ENCODE data around the gene SLC10A3. TPM values are rescaled to one million over a fixed set of nuclear protein-coding genes. Genes with fewer than 3 reads are reported as not detected.

SLC10A3 gene
- total and polyA plus RNA-seq, 2 donors from 2014 or later, result 19.0 to 27.3 TPM

- Histone ChIP-seq H3K4me3 (ENCODE audit: low read length in 3 of 3) (no peak overlapping the region), H3K4me1 (ENCODE audit: control insufficient read depth in 2 of 3, insufficient read depth in 2 of 3, low read depth in 1 of 3, low read length in 3 of 3) (peaks cover 2 to 10% (median 3%) of the 10 kb centered on the region in 3 donors), H3K9ac (ENCODE audit: low read length in 3 of 3) (no peak overlapping the region), H3K9me3 (ENCODE audit: control insufficient read depth in 2 of 3, insufficient read depth in 1 of 3, low read length in 3 of 3) (no peaks in the 10 kb centered on the region), H3K27ac (ENCODE audit: low read depth in 2 of 2, low read length in 2 of 2) (no peak overlapping the region), H3K36me3 (ENCODE audit: control insufficient read depth in 2 of 3, insufficient read depth in 3 of 3, low read length in 3 of 3) (peaks cover 0 to 3% (median 0%) of the 10 kb centered on the region in 3 donors), H3K27me3 (ENCODE audit: control insufficient read depth, insufficient read depth, low read length) (no peaks in the 10 kb centered on the region)
- FAIRE-seq (no peak), DNase-seq (no peak)
- intact Hi-C loops (cut with DNase I), result no loop called here
- TF ChIP-seq CTCF (IDR thresholded peaks at IDR 0.05; ENCODE audit: borderline replicate concordance, extremely low read depth, insufficient read depth), result no peak
Observed at GRCh38 chrX:154513716-154514115, 23.3 kb upstream of the SLC10A3 start.

GRCh38 chrX:154512879-154513553 is 22.6 kb upstream of the SLC10A3 start:
- peaks cover 2 to 8% (median 3%) of the 10 kb centered on the region in 3 donors for H3K4me1 ChIP-seq (ENCODE audit: control insufficient read depth in 2 of 3, insufficient read depth in 2 of 3, low read depth in 1 of 3, low read length in 3 of 3)
- FAIRE-seq, result no peak
- no peaks in the 10 kb centered on the region for H3K27me3 ChIP-seq (ENCODE audit: control insufficient read depth, insufficient read depth, low read length)
- H3K9me3 ChIP-seq (ENCODE audit: control insufficient read depth in 2 of 3, insufficient read depth in 1 of 3, low read length in 3 of 3), result no peaks in the 10 kb centered on the region
- peaks cover 0 to 3% (median 0%) of the 10 kb centered on the region in 3 donors for H3K36me3 ChIP-seq (ENCODE audit: control insufficient read depth in 2 of 3, insufficient read depth in 3 of 3, low read length in 3 of 3)
- H3K9ac ChIP-seq (ENCODE audit: low read length in 3 of 3), result no peak overlapping the region
- intact Hi-C loops (cut with DNase I), result no loop called here
- no peak for TF ChIP-seq CTCF (IDR thresholded peaks at IDR 0.05; ENCODE audit: borderline replicate concordance, extremely low read depth, insufficient read depth)
- H3K4me3 ChIP-seq (ENCODE audit: low read length in 3 of 3), result no peak overlapping the region
- no peak for DNase-seq
- no peak overlapping the region for H3K27ac ChIP-seq (ENCODE audit: low read depth in 2 of 2, low read length in 2 of 2)

GRCh38 chrX:154511761-154512160 is 21.3 kb upstream of the SLC10A3 start:
- intact Hi-C loops (cut with DNase I), result no loop called here
- Histone ChIP-seq H3K27me3 (ENCODE audit: control insufficient read depth, insufficient read depth, low read length) (no peaks in the 10 kb centered on the region), H3K9me3 (ENCODE audit: control insufficient read depth in 2 of 3, insufficient read depth in 1 of 3, low read length in 3 of 3) (no peaks in the 10 kb centered on the region), H3K27ac (ENCODE audit: low read depth in 2 of 2, low read length in 2 of 2) (peak overlapping the region in 1 of 2 donors; percentile 28), H3K4me1 (ENCODE audit: control insufficient read depth in 2 of 3, insufficient read depth in 2 of 3, low read depth in 1 of 3, low read length in 3 of 3) (peaks cover 0 to 3% (median 0%) of the 10 kb centered on the region in 3 donors), H3K9ac (ENCODE audit: low read length in 3 of 3) (no peak overlapping the region), H3K4me3 (ENCODE audit: low read length in 3 of 3) (no peak overlapping the region), H3K36me3 (ENCODE audit: control insufficient read depth in 2 of 3, insufficient read depth in 3 of 3, low read length in 3 of 3) (peaks cover 0 to 3% (median 0%) of the 10 kb centered on the region in 3 donors)
- no peak for DNase-seq
- no peak for TF ChIP-seq CTCF (IDR thresholded peaks at IDR 0.05; ENCODE audit: borderline replicate concordance, extremely low read depth, insufficient read depth)
- FAIRE-seq, result no peak
